BJ (cell line): ENCODE measurements around the gene ABHD4. TPM values are rescaled to one million over a fixed set of nuclear protein-coding genes. Genes with fewer than 3 reads are reported as not detected.

Source experiments
- CTCF ChIA-PET: fragments of 350-600 bp; formaldehyde crosslinking; extraction: SDS; loops from one replicate; lab custom pipeline; 2021; ENCODE audit warnings: antibody characterized with exemption, inconsistent platforms; lab: Yijun Ruan, JAX
- POLR2A ChIA-PET: fragments of 300-600 bp; sonication (Branson Sonifier 250); formaldehyde crosslinking; extraction: SDS; loops from one replicate; lab custom pipeline; 2021; ENCODE audit warnings: antibody characterized with exemption; lab: Charles Lee
- DNase-seq: peaks from one replicate; pipeline ENCODE4 v3.0.0-alpha.2; 2011; ENCODE audit warnings: low read depth
- H3K27me3 ChIP-seq: 2 replicates; pipeline ENCODE4 v1.6.0; 2011; ENCODE audit warnings: low read length; ENCODE audit not compliant: control insufficient read depth, insufficient read depth
- H3K36me3 ChIP-seq: 2 replicates; pipeline ENCODE4 v1.5.1; 2011; ENCODE audit warnings: low read length; ENCODE audit not compliant: control insufficient read depth, insufficient read depth
- H3K4me3 ChIP-seq: 2 replicates; pipeline ENCODE4 v1.5.1; 2011; ENCODE audit warnings: low read depth, mild to moderate bottlenecking, control low read depth, low read length
- polyA plus RNA-seq: library from polyadenylated mRNA; depleted of rRNA; stranded (reverse); fragments of >200 nt; gene quantifications from 2 replicates; pipeline ENCODE4 v1.2.3, GENCODE V29; 2011
- TF ChIP-seq, protein P1 (sequence below): IDR thresholded peaks from 2 replicates; pipeline ENCODE4 v1.5.1; 2011; ENCODE audit warnings: low read depth, mild to moderate bottlenecking, control low read depth, inconsistent platforms, low read length, moderate library complexity; ENCODE audit not compliant: insufficient read depth

The ABHD4 gene
- polyA plus RNA-seq, 1 experiment, result 115 TPM

DNA sequence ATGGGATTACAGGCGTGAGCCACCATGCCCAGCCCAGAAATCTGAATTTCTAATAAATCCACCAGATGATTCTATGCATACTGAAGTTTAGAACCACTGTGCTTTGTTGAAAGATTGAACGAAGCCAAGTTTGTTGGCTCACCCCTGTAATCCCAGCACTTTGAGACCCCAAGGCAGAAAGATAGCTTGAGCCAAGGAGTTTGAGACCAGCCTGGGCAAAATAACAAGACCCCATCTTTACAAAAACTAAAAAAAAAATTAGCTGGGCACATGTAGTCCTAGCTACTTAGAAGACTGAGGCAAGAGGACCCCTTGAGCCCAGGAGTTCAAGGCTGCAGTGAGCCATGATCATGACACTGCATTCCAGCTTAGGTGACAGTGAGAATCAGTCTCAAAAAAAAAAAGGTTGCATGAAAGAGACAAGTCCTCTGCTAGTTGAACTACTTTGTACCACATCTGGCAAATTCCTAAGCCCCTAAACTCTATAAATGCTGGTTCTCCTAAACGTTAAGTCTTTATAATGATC is 1.7 kb upstream of the ABHD4 start:
- no peak overlapping the region for H3K4me3 ChIP-seq
- CTCF ChIA-PET, result interaction anchor here (2.3 to 2.9 kb wide), 2 partner anchors 25 to 56 kb away, joined by 7 to 18 read pairs; no protein-coding TSS in a partner anchor
- no peaks in the 10 kb centered on the region; the same call in 1 of the 2 replicates for H3K36me3 ChIP-seq
- TF ChIP-seq, protein P1, sequence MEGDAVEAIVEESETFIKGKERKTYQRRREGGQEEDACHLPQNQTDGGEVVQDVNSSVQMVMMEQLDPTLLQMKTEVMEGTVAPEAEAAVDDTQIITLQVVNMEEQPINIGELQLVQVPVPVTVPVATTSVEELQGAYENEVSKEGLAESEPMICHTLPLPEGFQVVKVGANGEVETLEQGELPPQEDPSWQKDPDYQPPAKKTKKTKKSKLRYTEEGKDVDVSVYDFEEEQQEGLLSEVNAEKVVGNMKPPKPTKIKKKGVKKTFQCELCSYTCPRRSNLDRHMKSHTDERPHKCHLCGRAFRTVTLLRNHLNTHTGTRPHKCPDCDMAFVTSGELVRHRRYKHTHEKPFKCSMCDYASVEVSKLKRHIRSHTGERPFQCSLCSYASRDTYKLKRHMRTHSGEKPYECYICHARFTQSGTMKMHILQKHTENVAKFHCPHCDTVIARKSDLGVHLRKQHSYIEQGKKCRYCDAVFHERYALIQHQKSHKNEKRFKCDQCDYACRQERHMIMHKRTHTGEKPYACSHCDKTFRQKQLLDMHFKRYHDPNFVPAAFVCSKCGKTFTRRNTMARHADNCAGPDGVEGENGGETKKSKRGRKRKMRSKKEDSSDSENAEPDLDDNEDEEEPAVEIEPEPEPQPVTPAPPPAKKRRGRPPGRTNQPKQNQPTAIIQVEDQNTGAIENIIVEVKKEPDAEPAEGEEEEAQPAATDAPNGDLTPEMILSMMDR, result no peak
- peaks cover 6% of the 10 kb centered on the region for H3K27me3 ChIP-seq
- no peak for DNase-seq
- POLR2A ChIA-PET, result no interaction called here

DNA sequence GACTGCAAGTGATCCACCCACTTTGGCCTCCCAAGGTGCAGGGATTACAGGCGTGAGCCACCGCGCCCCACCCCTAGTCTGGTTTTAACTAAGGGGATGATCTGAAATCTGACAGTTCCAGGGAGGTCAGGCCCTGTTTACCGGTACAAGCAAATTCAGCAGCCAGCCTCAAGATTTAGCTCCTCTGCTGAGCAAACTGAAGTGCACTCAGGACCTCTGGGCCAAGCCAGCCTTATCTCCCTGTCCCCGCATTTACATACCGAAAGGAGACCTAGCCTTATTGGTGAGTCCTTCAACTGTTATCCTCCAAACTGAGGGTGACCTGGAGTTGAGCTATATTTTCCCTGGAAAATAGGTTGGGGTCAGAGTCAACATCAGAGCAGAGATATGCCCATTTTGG is 835 bp upstream of the ABHD4 start:
- Histone ChIP-seq H3K4me3 (no peak overlapping the region), H3K27me3 (peaks cover 6% of the 10 kb centered on the region), H3K36me3 (peaks cover 6% of the 10 kb centered on the region)
- ChIA-PET POLR2A (interaction anchor here (2.0 kb wide), 1 partner anchor 10 kb away, joined by 4 read pairs; no protein-coding TSS in a partner anchor), CTCF (interaction anchor here (1.0 to 6.3 kb wide), 6 partner anchors 11 to 56 kb away, joined by 3 to 45 read pairs (median 14); no protein-coding TSS in a partner anchor)
- TF ChIP-seq, protein P1, result no peak
- DNase-seq, result no peak

DNA sequence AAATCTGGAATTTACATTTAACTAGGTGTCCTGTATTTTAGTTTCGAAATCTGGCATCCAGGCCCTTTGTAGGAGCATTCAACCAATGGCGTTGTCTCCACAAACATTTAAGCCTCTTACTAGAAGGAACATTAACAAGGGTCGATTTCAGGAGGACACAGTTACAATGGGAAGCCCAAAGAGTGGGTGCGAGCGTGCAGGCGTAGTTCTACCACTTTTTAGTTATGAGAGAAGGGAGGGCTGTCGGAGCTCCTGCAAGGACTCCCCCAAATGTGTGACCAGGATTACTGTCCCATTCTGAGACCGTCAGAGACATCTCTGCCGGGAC is 365 bp upstream of the ABHD4 start:
- Histone ChIP-seq H3K27me3 (peaks cover 3% of the 10 kb centered on the region), H3K36me3 (peaks cover 10% of the 10 kb centered on the region), H3K4me3 (peak overlapping the region; percentile 95)
- CTCF ChIA-PET, result interaction anchor here (0.6 to 6.3 kb wide), 9 partner anchors 8 to 253 kb away, joined by 3 to 45 read pairs (median 10); partner anchors contain the start of gene DAD1
- no peak for DNase-seq
- TF ChIP-seq, protein P1, result no peak
- POLR2A ChIA-PET, result interaction anchor here (1.0 to 2.0 kb wide), 2 partner anchors 8 to 10 kb away, joined by 3 to 4 read pairs; no protein-coding TSS in a partner anchor

DNA sequence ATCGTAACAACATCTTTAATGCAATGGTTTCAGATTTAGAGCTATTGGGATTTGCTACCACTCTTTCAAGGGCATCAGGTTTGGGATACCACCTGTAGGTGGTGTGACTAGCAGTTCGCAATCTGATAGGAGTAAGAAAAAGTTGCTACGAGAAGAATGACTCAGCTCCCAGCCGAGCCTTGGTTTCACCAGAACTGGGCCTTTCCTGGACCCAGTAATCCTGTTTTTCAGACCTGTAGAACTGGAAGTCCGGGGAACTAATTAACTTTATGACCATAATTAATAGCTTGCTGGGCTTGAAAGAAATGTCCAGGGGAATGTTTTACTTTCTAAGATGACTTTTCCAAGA is 770 bp downstream of the ABHD4 start:
- ChIA-PET POLR2A (interaction anchor here (1.0 to 2.0 kb wide), 3 partner anchors 9 to 14 kb away, joined by 4 to 5 read pairs (median 4); no protein-coding TSS in a partner anchor), CTCF (interaction anchor here (0.8 to 6.3 kb wide), 9 partner anchors 9 to 54 kb away, joined by 3 to 45 read pairs (median 10); partner anchors contain the start of gene DAD1)
- Histone ChIP-seq H3K4me3 (peak overlapping the region; percentile 95), H3K36me3 (peaks cover 17% of the 10 kb centered on the region), H3K27me3 (peaks cover 2% of the 10 kb centered on the region)
- TF ChIP-seq, protein P1, result peak; percentile 45
- DNase-seq, result no peak

DNA sequence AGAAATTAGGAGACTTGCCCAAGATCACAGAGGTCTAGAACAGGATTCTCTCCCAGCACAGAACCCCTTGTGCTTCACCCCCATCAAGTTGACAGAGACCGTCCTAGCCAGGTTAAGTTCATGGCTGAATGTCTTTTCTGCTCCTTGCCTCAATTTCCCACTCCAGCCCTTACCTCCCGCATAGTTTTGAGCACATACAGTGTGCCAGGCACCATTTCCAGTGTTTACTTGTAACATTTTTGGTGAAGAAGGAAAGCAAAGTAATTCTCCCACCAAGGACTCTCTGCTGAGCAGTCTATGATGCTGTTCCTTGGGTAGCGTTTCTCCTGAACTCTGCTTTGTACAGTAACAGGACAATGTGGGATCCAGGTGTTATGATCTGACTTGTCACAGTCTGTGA is 1.2 kb downstream of the ABHD4 start:
- H3K4me3 ChIP-seq, result peak overlapping the region; percentile 95
- H3K27me3 ChIP-seq, result no peaks in the 10 kb centered on the region
- TF ChIP-seq, protein P1, result no peak
- CTCF ChIA-PET, result interaction anchor here (0.8 to 6.3 kb wide), 9 partner anchors 8 to 54 kb away, joined by 3 to 45 read pairs (median 10); partner anchors contain the start of gene DAD1
- POLR2A ChIA-PET, result interaction anchor here (1.0 to 2.0 kb wide), 3 partner anchors 8 to 15 kb away, joined by 4 to 5 read pairs (median 4); no protein-coding TSS in a partner anchor
- H3K36me3 ChIP-seq, result peaks cover 17% of the 10 kb centered on the region
- no peak for DNase-seq
